Esophagus (tissue), 2 donors: ENCODE measurements around the gene TFF2. TPM values are rescaled to one million over a fixed set of nuclear protein-coding genes. Genes with fewer than 3 reads are reported as not detected.

Experiments used
- H3K27ac ChIP-seq, 2 donors: one replicate each; pipeline ENCODE4 v1.5.1; 2013; ENCODE audit warnings: low read depth in 2 of 2, mild to moderate bottlenecking in 2 of 2, inconsistent platforms in 1 of 2, low read length in 1 of 2, moderate library complexity in 1 of 2
- H3K27me3 ChIP-seq, 2 donors: one replicate each; pipeline ENCODE4 v1.6.1; 2013; ENCODE audit warnings: low read length in 2 of 2, control low read depth in 1 of 2, mild to moderate bottlenecking in 1 of 2; ENCODE audit not compliant: insufficient read depth in 2 of 2, control insufficient read depth in 1 of 2
- H3K36me3 ChIP-seq, 2 donors: one replicate each; pipeline ENCODE4 v1.6.1; 2013; ENCODE audit warnings: low read length in 1 of 2; ENCODE audit not compliant: control insufficient read depth in 2 of 2, insufficient read depth in 2 of 2
- H3K4me1 ChIP-seq, 2 donors: one replicate each; pipeline ENCODE4 v1.6.1; 2013; ENCODE audit warnings: low read length in 1 of 2; ENCODE audit not compliant: control insufficient read depth in 2 of 2, insufficient read depth in 2 of 2
- H3K4me3 ChIP-seq, 2 donors: one replicate each; pipeline ENCODE4 v1.5.1; 2013; ENCODE audit warnings: low read length in 2 of 2, mild to moderate bottlenecking in 2 of 2, low read depth in 1 of 2, moderate library complexity in 1 of 2
- H3K9me3 ChIP-seq, 2 donors: one replicate each; pipeline ENCODE4 v1.6.1; 2013; ENCODE audit warnings: mild to moderate bottlenecking in 2 of 2, low read depth in 1 of 2, low read length in 1 of 2, moderate library complexity in 1 of 2; ENCODE audit not compliant: control insufficient read depth in 2 of 2, insufficient read depth in 1 of 2
- WGBS, 2 donors: extraction: QIAGEN DNeasy Blood & Tissue Kit; methylation state at CpG; one replicate each; pipeline ENCODE4 v1.1.7; 2013; 5-methylcytosine and 5-hydroxymethylcytosine counted together
- polyA plus RNA-seq, 2 donors: library from polyadenylated mRNA; stranded (reverse); fragments of 200-250 nt; gene quantifications; one replicate each; pipeline ENCODE4 v1.2.3, GENCODE V29; 2013
- donor health status: healthy with polysubstance abuse.
- donor health status: Bipolar disorder and iron deficiency.

The TFF2 gene
- polyA plus RNA-seq, 2 donors = 0.13 to 2.3 TPM

- WGBS, 2 donors = 10 to 16% methylated on average over 22 of the region's 22 CpGs
- Histone ChIP-seq H3K4me1 (no peaks in the 10 kb centered on the region), H3K4me3 (no peak overlapping the region), H3K27me3 (no peaks in the 10 kb centered on the region), H3K9me3 (no peaks in the 10 kb centered on the region), H3K27ac (no peak overlapping the region), H3K36me3 (no peaks in the 10 kb centered on the region)
Observed at GRCh38 chr21:42309753-42310213, 41.0 kb downstream of the TFF2 start.

- H3K36me3 ChIP-seq = no peaks in the 10 kb centered on the region
- H3K27ac ChIP-seq = no peak overlapping the region
- H3K27me3 ChIP-seq = no peaks in the 10 kb centered on the region
- H3K9me3 ChIP-seq = no peaks in the 10 kb centered on the region
- no peaks in the 10 kb centered on the region for H3K4me1 ChIP-seq
- no peak overlapping the region for H3K4me3 ChIP-seq
- 51 to 55% methylated on average over 23 of the region's 23 CpGs for WGBS, 2 donors
Observed at GRCh38 chr21:42308914-42309752, 41.7 kb downstream of the TFF2 start.

DNA sequence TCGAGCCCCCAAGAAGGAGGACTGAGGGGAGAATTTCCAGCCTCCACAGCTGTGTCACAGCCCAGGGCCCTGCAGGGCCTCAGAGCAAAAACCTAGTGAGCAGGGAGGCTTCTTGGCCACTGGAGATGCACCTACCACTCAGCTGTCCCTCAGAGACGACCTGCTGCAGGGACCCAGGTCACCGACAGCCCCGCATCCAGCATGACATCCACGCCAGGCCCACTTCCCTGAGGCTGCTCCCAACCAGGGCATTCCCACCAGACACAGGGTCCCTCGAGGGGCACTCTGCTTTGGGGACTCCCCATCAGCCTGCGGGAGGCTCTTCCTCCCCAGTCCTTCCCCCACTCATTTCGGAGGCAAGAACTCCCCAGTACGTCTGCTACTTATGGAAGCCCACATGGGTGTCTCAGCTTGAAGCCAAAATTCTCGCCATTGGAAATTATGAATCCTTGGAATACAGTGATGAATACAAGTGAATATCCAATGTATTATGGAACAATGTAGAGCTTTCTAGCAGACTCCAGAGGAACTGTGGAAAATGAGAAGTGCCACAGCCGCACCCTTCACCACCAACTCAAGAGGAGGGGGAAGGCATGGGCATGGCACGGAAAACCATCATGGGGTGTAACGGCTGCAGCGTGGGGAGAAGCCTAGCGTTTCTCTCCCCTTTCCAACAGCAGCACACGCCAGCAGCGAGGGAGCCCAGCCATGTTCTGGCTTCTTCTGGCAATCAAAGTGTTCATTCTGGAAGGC, 42.5 kb downstream of the TFF2 start:
- H3K4me3 ChIP-seq = no peak overlapping the region
- WGBS, 2 donors = 79 to 81% methylated on average over 17 of the region's 17 CpGs

DNA sequence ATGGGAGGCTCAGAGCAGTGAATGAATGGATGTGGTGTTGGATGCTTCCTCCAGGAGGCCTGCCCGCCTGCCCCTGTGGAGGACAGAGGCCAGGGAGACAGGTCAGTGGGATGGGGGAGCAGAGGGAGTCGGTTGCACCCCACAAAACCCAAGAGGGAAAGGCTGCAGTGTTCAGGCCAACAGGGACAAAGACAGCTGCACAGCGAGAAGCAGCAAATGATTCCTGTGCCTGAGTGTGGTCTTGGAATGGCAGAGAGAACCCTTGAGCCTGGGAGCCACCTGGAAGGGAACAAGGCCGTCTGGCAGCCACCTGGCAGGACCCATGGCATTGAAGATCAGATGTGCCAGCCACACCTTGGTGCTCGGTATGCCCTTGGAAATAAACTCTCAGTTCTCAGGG, 43.7 kb downstream of the TFF2 start:
- no peaks in the 10 kb centered on the region for H3K27me3 ChIP-seq
- no peaks in the 10 kb centered on the region for H3K9me3 ChIP-seq
- no peaks in the 10 kb centered on the region for H3K4me1 ChIP-seq
- 64 to 65% methylated on average over 5 of the region's 5 CpGs for WGBS, 2 donors
- H3K36me3 ChIP-seq = no peaks in the 10 kb centered on the region
- no peak overlapping the region for H3K4me3 ChIP-seq
- no peak overlapping the region for H3K27ac ChIP-seq

More for the DNA sequence above, 42.5 kb downstream of the TFF2 start:
- H3K27ac ChIP-seq = no peak overlapping the region
- H3K27me3 ChIP-seq = no peaks in the 10 kb centered on the region
- H3K9me3 ChIP-seq = no peaks in the 10 kb centered on the region
- H3K36me3 ChIP-seq = no peaks in the 10 kb centered on the region
- H3K4me1 ChIP-seq = no peaks in the 10 kb centered on the region

DNA sequence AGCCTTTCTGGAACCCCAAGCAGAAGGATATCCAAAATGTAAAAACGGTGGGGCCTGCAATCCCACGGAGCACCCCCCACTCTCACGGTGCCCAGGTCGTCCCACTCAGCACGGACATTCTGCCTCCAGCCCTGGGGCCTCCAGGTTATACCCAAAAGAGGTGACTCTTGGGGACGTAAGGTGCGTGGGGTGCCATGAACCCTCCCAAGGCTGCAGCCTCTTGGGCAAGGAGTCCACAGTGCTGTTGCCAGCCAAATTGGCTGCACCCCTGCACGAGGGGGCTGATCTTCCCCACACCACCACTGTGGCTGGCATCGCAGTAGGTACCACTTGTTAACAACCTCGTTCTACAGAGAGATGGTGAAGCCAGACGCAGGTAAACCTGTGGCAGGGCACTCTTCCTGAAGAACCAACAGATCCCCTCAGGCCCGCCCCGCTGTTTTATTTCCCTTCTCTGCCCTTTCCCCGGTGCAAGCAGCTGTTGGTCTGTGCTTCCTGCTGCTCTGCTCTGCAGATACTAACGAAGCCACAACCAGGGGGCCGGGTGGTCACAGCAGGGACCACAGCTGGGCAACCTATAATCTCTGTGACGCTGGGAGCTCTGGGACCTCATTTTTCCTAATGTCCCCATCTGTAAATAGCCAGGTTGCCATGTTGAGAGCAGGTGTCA, 44.3 kb downstream of the TFF2 start:
- Histone ChIP-seq H3K27ac (no peak overlapping the region), H3K27me3 (no peaks in the 10 kb centered on the region), H3K4me1 (no peaks in the 10 kb centered on the region), H3K4me3 (no peak overlapping the region), H3K9me3 (no peaks in the 10 kb centered on the region), H3K36me3 (no peaks in the 10 kb centered on the region)
- 71 to 74% methylated on average over 17 of the region's 17 CpGs for WGBS, 2 donors

- no peaks in the 10 kb centered on the region for H3K36me3 ChIP-seq
- no peak overlapping the region for H3K4me3 ChIP-seq
- 94 to 97% methylated on average over 33 of the region's 33 CpGs for WGBS, 2 donors
- no peaks in the 10 kb centered on the region for H3K4me1 ChIP-seq
- no peaks in the 10 kb centered on the region for H3K9me3 ChIP-seq
- no peaks in the 10 kb centered on the region for H3K27me3 ChIP-seq
- no peak overlapping the region for H3K27ac ChIP-seq
Observed at GRCh38 chr21:42305707-42306147, 45.1 kb downstream of the TFF2 start.

DNA sequence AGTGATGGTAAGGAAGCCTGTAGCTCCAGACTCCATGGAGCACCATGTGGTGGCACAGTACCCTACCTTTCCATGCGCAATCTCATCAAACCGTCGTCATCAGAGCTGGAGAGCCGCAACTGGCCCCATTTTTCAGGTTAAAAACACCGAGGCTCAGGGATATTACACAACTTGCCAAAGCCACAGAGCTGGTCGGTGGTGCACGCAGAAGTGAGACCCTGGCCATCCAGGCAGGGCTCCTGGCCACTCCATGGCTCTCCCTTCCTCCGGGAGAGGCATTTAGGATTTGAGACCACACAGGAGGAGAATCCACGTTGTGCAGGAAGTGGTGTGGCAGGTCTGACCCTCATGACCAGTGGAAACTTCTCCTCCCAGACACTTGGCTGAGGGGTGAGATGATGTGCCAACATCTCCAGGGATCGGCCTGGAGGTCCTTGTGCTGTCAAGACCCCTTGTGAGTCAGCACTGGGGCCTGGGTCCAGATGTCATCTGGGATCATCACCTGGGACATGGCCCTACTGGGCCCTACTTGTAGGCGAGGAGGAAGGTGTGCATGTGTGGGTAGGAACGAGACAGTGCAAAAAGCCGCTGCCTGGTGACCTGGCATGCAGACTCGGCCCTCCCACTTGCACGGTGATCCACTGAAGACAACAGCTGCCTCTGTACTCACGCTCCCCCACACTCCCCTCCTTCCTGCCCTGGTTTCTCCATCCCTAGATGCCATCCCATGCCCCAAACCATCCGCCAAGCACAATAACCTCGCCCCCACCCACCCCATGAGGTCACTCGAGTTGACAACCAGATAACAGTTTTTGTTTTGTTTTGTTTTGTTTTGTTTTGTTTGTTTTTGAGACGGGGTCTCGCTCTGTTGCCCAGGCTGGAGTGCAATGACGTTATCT, 46.0 kb downstream of the TFF2 start:
- Histone ChIP-seq H3K36me3 (no peaks in the 10 kb centered on the region), H3K4me3 (no peak overlapping the region), H3K27ac (no peak overlapping the region), H3K4me1 (peaks cover 0 to under 1% of the 10 kb centered on the region in 2 donors), H3K9me3 (no peaks in the 10 kb centered on the region), H3K27me3 (no peaks in the 10 kb centered on the region)
- 78 to 82% methylated on average over 22 of the region's 22 CpGs for WGBS, 2 donors

DNA sequence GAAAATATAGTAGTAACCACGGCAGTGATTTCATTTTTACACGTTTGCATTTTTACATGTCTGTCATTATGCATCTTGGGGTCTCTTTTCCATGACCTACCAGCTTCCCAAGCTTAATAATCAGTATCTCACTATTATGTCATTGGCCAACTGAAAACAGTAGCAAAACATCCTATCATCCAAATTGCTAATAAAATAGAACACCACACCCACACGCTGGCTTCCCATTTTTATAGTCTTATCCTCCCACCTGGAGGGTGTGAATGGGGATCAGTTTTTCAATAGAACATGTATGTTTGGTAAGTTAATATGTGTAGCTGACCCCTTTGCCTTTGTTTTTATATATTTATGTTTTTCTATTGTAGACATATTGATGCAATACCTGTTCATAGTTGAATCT, 47.4 kb downstream of the TFF2 start:
- peaks cover 0 to 4% of the 10 kb centered on the region in 2 donors for H3K4me1 ChIP-seq
- no peaks in the 10 kb centered on the region for H3K9me3 ChIP-seq
- no peak overlapping the region for H3K4me3 ChIP-seq
- no peak overlapping the region for H3K27ac ChIP-seq
- no peaks in the 10 kb centered on the region for H3K36me3 ChIP-seq
- H3K27me3 ChIP-seq = no peaks in the 10 kb centered on the region
- 66 to 73% methylated on average over 3 of the region's 3 CpGs for WGBS, 2 donors

DNA sequence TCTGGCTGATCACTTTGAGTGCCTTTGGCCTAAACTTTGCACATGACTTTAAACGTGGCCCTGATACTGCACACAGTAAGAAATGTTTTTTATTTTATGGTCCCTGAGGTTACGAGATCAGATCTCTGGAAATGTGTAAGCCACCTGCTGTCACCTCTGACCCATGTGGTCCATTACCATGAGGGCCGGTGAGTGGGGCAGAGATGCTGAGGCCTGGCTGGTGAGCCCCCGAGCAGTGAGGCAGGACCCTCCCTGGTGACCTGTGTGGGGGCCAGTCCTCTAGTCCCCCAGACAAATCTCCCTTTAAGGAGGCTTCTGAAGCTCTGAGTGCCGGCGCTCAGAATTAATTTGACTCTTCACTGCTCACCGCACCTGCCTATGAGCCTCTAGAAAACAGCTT, 48.0 kb downstream of the TFF2 start:
- no peaks in the 10 kb centered on the region for H3K27me3 ChIP-seq
- no peaks in the 10 kb centered on the region for H3K9me3 ChIP-seq
- peaks cover 0 to 4% of the 10 kb centered on the region in 2 donors for H3K4me1 ChIP-seq
- 73 to 74% methylated on average over 7 of the region's 7 CpGs for WGBS, 2 donors
- H3K27ac ChIP-seq = no peak overlapping the region
- H3K4me3 ChIP-seq = no peak overlapping the region
- no peaks in the 10 kb centered on the region for H3K36me3 ChIP-seq
